Common myeloid progenitor, CD34-positive (primary cell): Measurements from ENCODE around the gene MREG.

Experiments used
- CTCF ChIA-PET: fragments of 350-600 bp; sonication (Branson Sonifier 250); formaldehyde crosslinking; loops from one replicate; lab custom pipeline; 2021; ENCODE audit warnings: antibody characterized with exemption; lab: Charles Lee
- POLR2A ChIA-PET: fragments of 350-600 bp; sonication (Branson Sonifier 250); formaldehyde crosslinking; loops from one replicate; lab custom pipeline; 2021; ENCODE audit warnings: antibody characterized with exemption; lab: Charles Lee
- DNase-seq, 3 donors: peaks; one replicate each; pipeline versions ENCODE4 v3.0.0 to v3.0.0-alpha.2; 2013
- H3K27ac ChIP-seq, 2 experiments: 1 replicate in 1 of 2; 2 replicates in 1 of 2; pipeline ENCODE4 v1.7.0; 2013; ENCODE audit warnings: inconsistent platforms in 2 of 2, low read length in 2 of 2, mild to moderate bottlenecking in 2 of 2, low read depth in 1 of 2, moderate library complexity in 1 of 2; ENCODE audit not compliant: severe bottlenecking in 2 of 2, insufficient read depth in 1 of 2, poor library complexity in 1 of 2
- H3K27me3 ChIP-seq, 5 experiments: replicated peaks in 2 of 5; 1 replicate in 3 of 5; 2 replicates in 2 of 5; pipeline versions ENCODE4 v1.6.1 to v1.7.0; 2013; ENCODE audit warnings: low read length in 4 of 5, mild to moderate bottlenecking in 2 of 5, moderate library complexity in 2 of 5, inconsistent platforms in 1 of 5; ENCODE audit not compliant: insufficient read depth in 5 of 5, control insufficient read depth in 4 of 5
- H3K36me3 ChIP-seq, 4 experiments: 1 replicate in 2 of 4; 2 replicates in 2 of 4; pipeline versions ENCODE4 v1.6.1 to v1.7.0; 2013; ENCODE audit warnings: low read length in 3 of 4, control low read depth in 1 of 4, mild to moderate bottlenecking in 1 of 4; ENCODE audit not compliant: control insufficient read depth in 4 of 4, insufficient read depth in 4 of 4
- H3K4me1 ChIP-seq, 4 experiments: 1 replicate in 3 of 4; 2 replicates in 1 of 4; pipeline versions ENCODE4 v1.6.1 to v1.7.1; 2013; ENCODE audit warnings: low read length in 3 of 4, mild to moderate bottlenecking in 3 of 4, control low read depth in 1 of 4, inconsistent platforms in 1 of 4, moderate library complexity in 1 of 4; ENCODE audit not compliant: control insufficient read depth in 4 of 4, insufficient read depth in 4 of 4; ENCODE audit errors: control extremely low read depth in 1 of 4
- H3K4me3 ChIP-seq, 7 experiments: 1 replicate in 4 of 7; 2 replicates in 3 of 7; pipeline versions ENCODE4 v1.5.1 to v1.7.0; 2013; ENCODE audit warnings: mild to moderate bottlenecking in 7 of 7, low read length in 6 of 7, moderate library complexity in 6 of 7, inconsistent platforms in 2 of 7, low read depth in 2 of 7, control low read depth in 1 of 7; ENCODE audit not compliant: insufficient read depth in 4 of 7, control insufficient read depth in 1 of 7; ENCODE audit errors: extremely low read depth in 1 of 7
- H3K9me3 ChIP-seq, 5 experiments: 1 replicate in 4 of 5; 2 replicates in 1 of 5; pipeline versions ENCODE4 v1.6.1 to v1.7.1; 2013; ENCODE audit warnings: low read length in 4 of 5, mild to moderate bottlenecking in 2 of 5, inconsistent platforms in 1 of 5, low read depth in 1 of 5, moderate library complexity in 1 of 5; ENCODE audit not compliant: control insufficient read depth in 4 of 5, insufficient read depth in 2 of 5; ENCODE audit errors: control extremely low read depth in 1 of 5
- WGBS: methylation state at CpG from one replicate; pipeline ENCODE4 v1.1.5; 2013; ENCODE audit not compliant: insufficient coverage; 5-methylcytosine and 5-hydroxymethylcytosine counted together

The MREG gene

GRCh38 chr2:215968499-215968898 lies 44.9 kb downstream of the MREG start:
- Histone ChIP-seq H3K36me3 (peaks cover 0 to 15% (median 3%) of the 10 kb centered on the region in 4 experiments), H3K4me3 (no peak overlapping the region), H3K27ac (peak overlapping the region in 1 of 2 experiments; percentile 50), H3K4me1 (peaks cover 0 to 47% (median 17%) of the 10 kb centered on the region in 4 experiments), H3K9me3 (no peaks in the 10 kb centered on the region), H3K27me3 (no peaks in the 10 kb centered on the region)
- ChIA-PET CTCF (interaction anchor here (1.1 to 2.1 kb wide), 7 partner anchors 9 to 55 kb away, joined by 3 to 11 read pairs (median 5); no protein-coding TSS in a partner anchor), POLR2A (no interaction called here)
- 100% methylated on average over 2 of the region's 3 CpGs for WGBS
- DNase-seq: no peak

- Histone ChIP-seq H3K27ac (peak overlapping the region in 1 of 2 experiments; percentile 50), H3K36me3 (peaks cover 0 to 9% (median 3%) of the 10 kb centered on the region in 4 experiments), H3K4me3 (no peak overlapping the region), H3K27me3 (no peaks in the 10 kb centered on the region), H3K4me1 (peaks cover 0 to 46% (median 17%) of the 10 kb centered on the region in 4 experiments), H3K9me3 (no peaks in the 10 kb centered on the region)
- ChIA-PET POLR2A (no interaction called here), CTCF (interaction anchor here (1.1 to 2.1 kb wide), 7 partner anchors 9 to 56 kb away, joined by 3 to 11 read pairs (median 5); no protein-coding TSS in a partner anchor)
- peak in 2 of 3 donors; percentile 78 to 82 for DNase-seq
- WGBS: 80% methylated on average over 1 of the region's 3 CpGs
Measured at GRCh38 chr2:215967590-215968378, 45.6 kb downstream of the MREG start.

DNA sequence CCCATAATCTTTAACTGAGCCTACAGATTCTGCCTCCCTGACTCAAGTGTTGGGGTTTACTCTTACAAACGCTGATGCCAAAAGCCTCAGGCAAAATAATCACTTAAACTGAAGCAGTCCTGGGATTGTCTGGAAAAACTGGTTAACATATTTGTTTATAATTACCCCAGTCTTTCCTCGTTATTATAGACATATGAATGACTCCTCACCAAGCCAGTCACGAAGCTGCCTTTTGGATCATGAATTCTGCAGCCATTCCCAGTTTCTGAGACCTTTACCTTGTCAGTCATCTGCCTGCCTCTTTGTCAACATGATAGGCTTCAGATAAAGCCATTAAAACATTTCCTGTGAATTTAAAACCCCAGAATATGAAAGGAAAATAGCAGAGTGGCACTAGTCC lies 46.4 kb downstream of the MREG start:
- ChIA-PET CTCF (interaction anchor here (3.4 kb wide), 1 partner anchor 15 kb away, joined by 19 read pairs; no protein-coding TSS in a partner anchor), POLR2A (no interaction called here)
- Histone ChIP-seq H3K36me3 (peaks cover 0 to 13% (median 3%) of the 10 kb centered on the region in 4 experiments), H3K27ac (no peak overlapping the region), H3K4me3 (no peak overlapping the region), H3K27me3 (no peaks in the 10 kb centered on the region), H3K4me1 (peaks cover 0 to 46% (median 17%) of the 10 kb centered on the region in 4 experiments), H3K9me3 (no peaks in the 10 kb centered on the region)
- WGBS: 90% methylated on average over 3 of the region's 3 CpGs
- DNase-seq: no peak

GRCh38 chr2:215966274-215966673 lies 47.1 kb downstream of the MREG start:
- DNase-seq: peak in 2 of 3 donors; percentile 61 to 74
- Histone ChIP-seq H3K4me3 (peak overlapping the region in 1 of 7 experiments; percentile 14), H3K4me1 (peaks cover 0 to 46% (median 17%) of the 10 kb centered on the region in 4 experiments), H3K9me3 (no peaks in the 10 kb centered on the region), H3K36me3 (peaks cover 0 to 7% (median 0%) of the 10 kb centered on the region in 4 experiments), H3K27ac (no peak overlapping the region), H3K27me3 (no peaks in the 10 kb centered on the region)
- WGBS: 25% methylated on average over 1 of the region's 4 CpGs
- ChIA-PET POLR2A (no interaction called here), CTCF (interaction anchor here (0.6 to 3.4 kb wide), 6 partner anchors 9 to 1011 kb away, joined by 3 to 19 read pairs (median 4); partner anchors contain the start of gene MREG)

DNA sequence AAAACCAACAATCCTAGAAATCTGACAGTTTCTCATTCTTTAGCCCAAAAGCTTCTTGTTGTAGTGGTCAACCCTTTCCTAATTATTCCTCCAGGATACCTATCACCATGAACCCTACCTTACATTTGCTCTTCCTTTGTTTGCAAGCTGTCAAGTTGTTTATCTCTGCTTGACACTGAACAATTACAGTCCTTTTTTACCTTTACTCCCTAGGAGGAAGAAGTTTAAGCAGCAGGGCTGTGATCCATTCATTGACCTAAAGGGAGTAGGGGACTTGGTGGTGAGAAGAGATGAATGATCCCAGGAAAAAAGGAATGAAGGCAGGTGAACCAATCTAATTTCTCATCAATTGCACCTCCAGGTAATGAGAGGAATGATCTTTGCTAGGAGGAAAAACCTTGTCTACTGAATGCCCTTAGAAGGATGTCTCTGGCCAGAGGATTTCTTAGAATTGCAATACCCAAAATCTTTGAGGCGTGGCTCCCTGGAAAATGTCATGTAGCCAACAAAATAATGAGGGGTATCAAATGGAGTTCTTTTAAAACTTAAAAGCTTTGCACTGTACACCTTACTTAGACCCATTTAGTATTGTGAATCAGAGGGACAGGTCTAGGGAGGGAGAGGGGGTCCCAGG lies 47.7 kb downstream of the MREG start:
- H3K9me3 ChIP-seq: no peaks in the 10 kb centered on the region
- DNase-seq: no peak
- H3K36me3 ChIP-seq: peaks cover 0 to 5% (median 0%) of the 10 kb centered on the region in 4 experiments
- ChIA-PET CTCF (interaction anchor here (0.6 to 3.4 kb wide), 9 partner anchors 10 to 1011 kb away, joined by 3 to 19 read pairs (median 4); partner anchors contain the start of gene MREG), POLR2A (interaction anchor here (0.8 kb wide), 1 partner anchor 8 kb away, joined by 6 read pairs; no protein-coding TSS in a partner anchor)
- no peaks in the 10 kb centered on the region for H3K27me3 ChIP-seq
- H3K27ac ChIP-seq: peak overlapping the region in 1 of 2 experiments; percentile 23
- H3K4me1 ChIP-seq: peaks cover 0 to 46% (median 17%) of the 10 kb centered on the region in 4 experiments
- WGBS: no CpG with 5 or more reads among the region's 1 CpG
- H3K4me3 ChIP-seq: no peak overlapping the region

DNA sequence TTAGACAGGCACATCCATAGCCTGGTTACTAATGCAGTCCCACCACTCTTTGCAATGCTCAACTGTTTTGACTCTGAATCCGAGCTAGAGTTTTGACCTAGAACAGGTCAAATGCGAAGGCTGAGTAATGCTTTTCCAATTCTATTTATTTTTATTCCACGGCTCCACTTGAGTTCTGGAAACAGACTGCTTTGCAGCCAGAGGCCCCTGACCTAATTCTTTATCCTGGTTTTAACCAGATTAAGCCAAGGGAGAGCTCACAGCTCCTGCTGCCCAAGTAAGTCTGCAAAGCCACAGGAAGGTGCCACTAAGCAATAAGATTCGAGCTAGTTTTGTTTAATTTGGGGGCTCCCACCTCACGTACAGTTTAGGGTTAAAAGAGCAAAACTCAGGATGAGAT lies 51.4 kb downstream of the MREG start:
- Histone ChIP-seq H3K36me3 (peaks cover 0 to 10% (median 3%) of the 10 kb centered on the region in 4 experiments), H3K4me1 (peaks cover 0 to 20% (median 7%) of the 10 kb centered on the region in 4 experiments), H3K9me3 (no peaks in the 10 kb centered on the region), H3K27ac (no peak overlapping the region), H3K27me3 (no peaks in the 10 kb centered on the region), H3K4me3 (no peak overlapping the region)
- no peak for DNase-seq
- POLR2A ChIA-PET: no interaction called here
- 95% methylated on average over 3 of the region's 5 CpGs for whole genome bisulfite sequencing
- CTCF ChIA-PET: interaction anchor here (1.5 to 2.6 kb wide), 4 partner anchors 11 to 70 kb away, joined by 3 to 15 read pairs (median 3); no protein-coding TSS in a partner anchor
